GM12873 (cell line): ENCODE results near the gene TBCA.

Source experiments
- CTCF ChIP-seq: IDR thresholded peaks from 2 replicates; pipeline ENCODE4 v1.5.1; 2012; ENCODE audit warnings: low read depth, mild to moderate bottlenecking, moderate library complexity, low read length, control low read depth; ENCODE audit not compliant: insufficient read depth; ENCODE audit errors: missing control alignments

Gene TBCA

DNA sequence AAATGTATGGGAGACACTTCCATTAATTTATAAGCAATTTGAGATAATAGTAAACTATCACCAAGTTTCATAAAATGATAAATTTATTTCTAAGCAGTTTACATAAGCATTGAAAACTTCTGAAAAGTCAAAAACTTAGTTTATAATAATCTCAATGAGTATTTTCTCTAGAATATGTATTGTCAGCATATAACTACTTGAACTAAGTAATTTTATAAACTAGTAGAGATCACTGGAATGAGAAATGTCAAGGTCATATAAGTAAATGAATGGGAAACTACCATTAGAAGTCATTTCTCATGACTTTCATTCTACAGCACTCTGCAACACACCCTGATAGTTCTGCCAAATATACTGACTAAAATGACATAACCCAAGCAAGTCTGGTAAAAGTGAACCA lies 3.4 kb downstream of the TBCA start:
- TF ChIP-seq CTCF, result no peak

GRCh38 chr5:77771452-77771851 lies 4.7 kb downstream of the TBCA start:
- TF ChIP-seq CTCF, result no peak

DNA sequence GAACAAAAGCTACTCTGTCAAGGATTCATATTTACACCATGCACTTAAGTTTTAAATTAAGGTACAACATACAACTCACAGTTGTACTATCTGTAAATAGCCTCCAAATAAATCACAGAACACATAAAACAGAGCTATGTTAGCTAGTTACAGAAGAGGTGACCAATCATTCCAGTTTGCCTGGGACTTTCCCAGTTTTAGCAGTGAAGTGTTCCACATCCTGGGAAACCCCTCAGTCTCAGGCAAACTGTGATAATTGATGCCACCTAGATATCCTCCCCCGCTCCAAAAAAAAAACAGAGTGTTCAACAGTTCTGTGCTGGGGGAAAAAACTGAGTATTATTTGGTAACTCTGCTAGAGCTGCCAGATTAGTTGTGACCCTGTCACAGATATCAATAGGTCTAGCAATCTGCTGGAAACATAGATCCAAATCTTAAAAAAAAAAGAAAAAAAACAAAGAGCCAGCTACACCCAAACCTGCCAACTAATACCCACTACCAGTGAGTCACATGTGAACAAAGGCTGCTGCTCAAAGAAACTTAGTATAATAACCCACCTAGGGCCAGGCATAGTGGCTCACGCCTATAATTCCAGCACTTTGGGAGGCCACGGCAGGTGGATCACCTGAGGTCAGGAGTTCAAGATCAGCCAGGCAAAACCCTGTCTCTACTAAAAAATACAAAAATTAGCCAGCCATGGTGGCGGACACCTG lies 5.7 kb downstream of the TBCA start:
- TF ChIP-seq CTCF, result no peak

- TF ChIP-seq CTCF, result no peak
Measured at GRCh38 chr5:77768978-77769377, 7.2 kb downstream of the TBCA start.

DNA sequence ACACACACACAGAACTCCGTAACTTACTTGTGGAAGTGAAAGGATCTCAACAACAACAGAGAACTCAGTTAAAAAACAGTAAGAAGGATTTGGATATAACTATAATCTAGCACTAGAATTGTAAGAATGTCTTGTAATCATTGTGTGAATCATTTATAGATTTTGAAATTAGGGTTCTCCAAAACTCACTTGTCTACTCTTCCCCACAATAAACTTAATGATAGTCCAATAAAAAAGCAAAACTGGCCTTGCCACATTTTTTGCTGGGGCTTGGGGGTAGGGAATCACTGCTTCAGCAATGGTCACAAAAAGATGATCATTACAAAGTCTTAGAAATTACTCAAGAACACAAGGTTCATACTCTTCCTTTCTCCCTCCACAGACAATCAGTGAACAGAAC lies 8.8 kb downstream of the TBCA start:
- TF ChIP-seq CTCF, result no peak

GRCh38 chr5:77761606-77762005 lies 14.5 kb downstream of the TBCA start:
- TF ChIP-seq CTCF, result no peak

- TF ChIP-seq CTCF, result no peak
Measured at GRCh38 chr5:77758141-77758938, 17.8 kb downstream of the TBCA start.
